A549 (cell line): Measurements from ENCODE around the gene OTOP1.

Experiments
- CTCF ChIP-seq: fragments of >200 bp; sonication (Bioruptor Twin); formaldehyde crosslinking; IDR thresholded peaks from 3 replicates; pipeline ENCODE4 v1.5.1; 2016
- POLR2A ChIP-seq: IDR thresholded peaks from 2 replicates; pipeline ENCODE4 v1.6.1; 2012; ENCODE audit warnings: mild to moderate bottlenecking, low read length

GRCh38 chr4:4185528-4185927, 41.2 kb downstream of the OTOP1 start:
- TF ChIP-seq CTCF, result no peak
- TF ChIP-seq POLR2A, result no peak
